DND-41 (cell line): ENCODE data around the gene TRAF3IP3.

Experiments used
- EZH2 ChIP-seq: IDR thresholded peaks from 3 replicates; pipeline ENCODE4 v1.6.1; 2012; ENCODE audit warnings: borderline replicate concordance, low read depth, mild to moderate bottlenecking, moderate library complexity, low read length, inconsistent platforms; ENCODE audit not compliant: severe bottlenecking
- TF ChIP-seq, protein P1 (sequence below): IDR thresholded peaks from 2 replicates; pipeline ENCODE4 v1.5.1; 2012; ENCODE audit warnings: borderline replicate concordance, low read length, moderate library complexity, mild to moderate bottlenecking; ENCODE audit not compliant: poor library complexity, severe bottlenecking; ENCODE audit errors: extremely low read depth

DNA sequence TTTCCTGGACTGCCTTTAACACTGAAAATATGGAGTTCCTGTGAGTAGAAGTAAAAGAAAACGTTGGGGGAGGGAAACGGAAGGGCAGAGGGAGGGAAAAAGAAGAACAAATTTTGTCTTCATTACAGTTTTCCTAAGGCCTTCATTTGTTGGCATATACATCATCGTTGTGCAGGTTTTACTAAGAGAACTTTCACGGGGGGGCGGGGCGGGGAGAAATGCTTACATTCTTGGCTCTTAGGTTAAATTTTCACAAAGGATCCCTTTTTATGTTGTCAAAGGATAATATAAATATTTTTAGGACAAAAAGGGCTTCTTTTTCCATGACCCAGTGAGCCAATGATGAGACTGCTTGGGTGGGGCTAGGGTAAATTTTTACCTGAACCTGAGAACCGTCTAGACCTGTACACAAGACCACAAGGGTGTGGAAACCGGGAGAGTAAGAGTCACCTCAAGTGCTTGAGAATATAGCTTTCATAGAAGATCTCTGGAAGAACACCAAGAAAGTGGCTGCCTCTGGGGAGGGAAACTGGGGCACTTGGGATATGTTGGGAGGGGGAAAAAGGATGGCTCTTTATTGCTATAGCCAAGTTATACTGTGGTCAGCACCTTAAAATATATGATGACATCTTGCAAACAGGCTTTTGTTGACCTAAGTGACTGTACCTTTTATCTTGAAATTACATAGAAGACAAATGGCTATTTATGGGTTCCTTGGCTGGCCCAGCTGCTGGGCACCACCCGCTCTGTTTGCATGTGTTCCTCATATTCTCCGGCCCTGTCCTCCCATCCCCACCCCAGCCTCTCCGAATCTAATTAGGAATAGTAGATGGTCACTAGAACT is 70.0 kb downstream of the TRAF3IP3 start:
- TF ChIP-seq, protein P1, sequence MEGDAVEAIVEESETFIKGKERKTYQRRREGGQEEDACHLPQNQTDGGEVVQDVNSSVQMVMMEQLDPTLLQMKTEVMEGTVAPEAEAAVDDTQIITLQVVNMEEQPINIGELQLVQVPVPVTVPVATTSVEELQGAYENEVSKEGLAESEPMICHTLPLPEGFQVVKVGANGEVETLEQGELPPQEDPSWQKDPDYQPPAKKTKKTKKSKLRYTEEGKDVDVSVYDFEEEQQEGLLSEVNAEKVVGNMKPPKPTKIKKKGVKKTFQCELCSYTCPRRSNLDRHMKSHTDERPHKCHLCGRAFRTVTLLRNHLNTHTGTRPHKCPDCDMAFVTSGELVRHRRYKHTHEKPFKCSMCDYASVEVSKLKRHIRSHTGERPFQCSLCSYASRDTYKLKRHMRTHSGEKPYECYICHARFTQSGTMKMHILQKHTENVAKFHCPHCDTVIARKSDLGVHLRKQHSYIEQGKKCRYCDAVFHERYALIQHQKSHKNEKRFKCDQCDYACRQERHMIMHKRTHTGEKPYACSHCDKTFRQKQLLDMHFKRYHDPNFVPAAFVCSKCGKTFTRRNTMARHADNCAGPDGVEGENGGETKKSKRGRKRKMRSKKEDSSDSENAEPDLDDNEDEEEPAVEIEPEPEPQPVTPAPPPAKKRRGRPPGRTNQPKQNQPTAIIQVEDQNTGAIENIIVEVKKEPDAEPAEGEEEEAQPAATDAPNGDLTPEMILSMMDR: no peak
- TF ChIP-seq EZH2: no peak
